ENCODE data around the gene E2F4. TPM values are rescaled to one million over a fixed set of nuclear protein-coding genes. Genes with fewer than 3 reads are reported as not detected.

The E2F4 gene
- total and polyA plus RNA-seq, 4 donors, result 16.7 to 53.5 (median 40.7) TPM

- Histone ChIP-seq H3K27me3 (ENCODE audit: control insufficient read depth, insufficient read depth, low read length) (no peaks in the 10 kb centered on the region), H3K4me1 (ENCODE audit: control insufficient read depth, insufficient read depth, low read length) (peaks cover 8% of the 10 kb centered on the region), H3K4me3 (ENCODE audit: low read depth, low read length) (no peak overlapping the region), H3K9me3 (ENCODE audit: control insufficient read depth, insufficient read depth, low read length) (no peaks in the 10 kb centered on the region), H3K27ac (ENCODE audit: low read depth, low read length) (no peak overlapping the region), H3K36me3 (ENCODE audit: control insufficient read depth, insufficient read depth, low read length) (peaks cover 36% of the 10 kb centered on the region)
- 90% methylated on average over 2 of the region's 4 CpGs for WGBS (ENCODE audit: insufficient coverage)
- DNase-seq (ENCODE audit: low read depth in 4 of 6, low spot score in 6 of 6), result no peak
These were observed 48.6 kb downstream of the E2F4 start for GRCh38 chr16:67240506-67240905.

GRCh38 chr16:67241008-67241900 is 49.3 kb downstream of the E2F4 start:
- 79% methylated on average over 4 of the region's 10 CpGs for WGBS (ENCODE audit: insufficient coverage)
- Histone ChIP-seq H3K27ac (ENCODE audit: low read depth, low read length) (no peak overlapping the region), H3K36me3 (ENCODE audit: control insufficient read depth, insufficient read depth, low read length) (peaks cover 28% of the 10 kb centered on the region), H3K4me1 (ENCODE audit: control insufficient read depth, insufficient read depth, low read length) (peaks cover 16% of the 10 kb centered on the region), H3K9me3 (ENCODE audit: control insufficient read depth, insufficient read depth, low read length) (no peaks in the 10 kb centered on the region), H3K4me3 (ENCODE audit: low read depth, low read length) (no peak overlapping the region), H3K27me3 (ENCODE audit: control insufficient read depth, insufficient read depth, low read length) (no peaks in the 10 kb centered on the region)
- no peak for DNase-seq (ENCODE audit: low read depth in 4 of 6, low spot score in 6 of 6)

DNA sequence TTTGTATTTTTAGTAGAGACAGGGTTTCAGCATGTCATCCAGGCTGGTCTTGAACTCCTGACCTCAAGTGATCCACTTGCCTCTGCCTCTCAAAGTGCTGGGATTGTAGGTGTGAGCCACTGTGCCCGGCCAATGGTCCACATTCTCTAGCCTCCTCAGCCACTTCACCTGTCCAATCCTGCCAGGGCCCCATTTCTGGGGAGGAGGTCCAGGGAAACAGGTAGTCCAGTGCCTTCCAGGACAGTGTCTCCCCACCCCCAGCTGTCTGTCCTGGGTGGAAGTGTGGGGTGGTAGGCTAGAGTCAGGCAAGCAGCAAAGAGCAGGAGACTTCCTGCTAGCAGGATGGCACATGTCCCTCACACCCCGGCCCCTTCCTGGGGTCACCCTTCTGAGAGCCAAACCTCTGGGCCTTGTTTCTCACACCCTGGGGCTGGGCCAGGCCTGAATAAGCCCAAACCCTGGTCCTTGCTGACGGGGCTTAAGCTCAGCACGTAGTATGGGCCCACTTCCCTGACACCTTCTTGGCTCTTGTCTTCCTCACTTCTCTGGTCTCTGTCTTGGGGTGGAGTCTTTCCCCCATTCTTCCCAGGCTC is 50.3 kb downstream of the E2F4 start:
- no peak for DNase-seq (ENCODE audit: low read depth in 4 of 6, low spot score in 6 of 6)
- peaks cover 25% of the 10 kb centered on the region for H3K4me1 ChIP-seq (ENCODE audit: control insufficient read depth, insufficient read depth, low read length)

DNA sequence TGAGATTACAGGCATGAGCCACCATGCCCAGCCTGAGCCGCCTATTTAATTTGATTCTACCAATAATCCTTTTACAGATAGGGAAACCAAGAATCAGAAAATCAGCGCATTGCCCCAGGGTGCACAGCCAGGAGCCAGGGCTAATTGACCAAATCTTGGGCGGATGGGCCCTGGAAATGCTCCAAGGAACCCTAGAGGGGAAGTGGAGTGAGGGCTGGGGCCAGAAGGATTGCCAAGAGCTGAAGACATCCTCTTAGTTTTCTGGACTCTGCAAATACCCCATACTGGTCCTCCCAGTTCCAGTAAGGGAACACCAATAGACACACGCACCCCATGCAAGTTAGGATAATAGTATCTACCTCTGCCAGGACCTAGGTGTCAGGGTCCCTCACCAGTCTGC is 51.5 kb downstream of the E2F4 start:
- Histone ChIP-seq H3K9me3 (ENCODE audit: control insufficient read depth, insufficient read depth, low read length) (no peaks in the 10 kb centered on the region), H3K27me3 (ENCODE audit: control insufficient read depth, insufficient read depth, low read length) (no peaks in the 10 kb centered on the region), H3K36me3 (ENCODE audit: control insufficient read depth, insufficient read depth, low read length) (peaks cover 8% of the 10 kb centered on the region), H3K4me1 (ENCODE audit: control insufficient read depth, insufficient read depth, low read length) (peaks cover 37% of the 10 kb centered on the region), H3K4me3 (ENCODE audit: low read depth, low read length) (no peak overlapping the region), H3K27ac (ENCODE audit: low read depth, low read length) (no peak overlapping the region)
- DNase-seq (ENCODE audit: low read depth in 4 of 6, low spot score in 6 of 6), result no peak
- WGBS (ENCODE audit: insufficient coverage), result 100% methylated on average over 3 of the region's 4 CpGs

More for the DNA sequence above, 50.3 kb downstream of the E2F4 start:
- no peak overlapping the region for H3K27ac ChIP-seq (ENCODE audit: low read depth, low read length)
- H3K4me3 ChIP-seq (ENCODE audit: low read depth, low read length), result no peak overlapping the region
- peaks cover 18% of the 10 kb centered on the region for H3K36me3 ChIP-seq (ENCODE audit: control insufficient read depth, insufficient read depth, low read length)
- H3K27me3 ChIP-seq (ENCODE audit: control insufficient read depth, insufficient read depth, low read length), result no peaks in the 10 kb centered on the region
- no peaks in the 10 kb centered on the region for H3K9me3 ChIP-seq (ENCODE audit: control insufficient read depth, insufficient read depth, low read length)
- 88% methylated on average over 2 of the region's 4 CpGs for WGBS (ENCODE audit: insufficient coverage)

- WGBS (ENCODE audit: insufficient coverage), result 69% methylated on average over 3 of the region's 5 CpGs
- H3K36me3 ChIP-seq (ENCODE audit: control insufficient read depth, insufficient read depth, low read length), result no peaks in the 10 kb centered on the region
- H3K27ac ChIP-seq (ENCODE audit: low read depth, low read length), result peak overlapping the region; percentile 52
- no peak overlapping the region for H3K4me3 ChIP-seq (ENCODE audit: low read depth, low read length)
- peaks cover 47% of the 10 kb centered on the region for H3K4me1 ChIP-seq (ENCODE audit: control insufficient read depth, insufficient read depth, low read length)
- H3K9me3 ChIP-seq (ENCODE audit: control insufficient read depth, insufficient read depth, low read length), result no peaks in the 10 kb centered on the region
- peak in 1 of 6 donors; percentile 41 for DNase-seq (ENCODE audit: low read depth in 4 of 6, low spot score in 6 of 6)
- peaks cover 4% of the 10 kb centered on the region for H3K27me3 ChIP-seq (ENCODE audit: control insufficient read depth, insufficient read depth, low read length)
These were observed 52.6 kb downstream of the E2F4 start for GRCh38 chr16:67244387-67245185.

- WGBS (ENCODE audit: insufficient coverage), result 74% methylated on average over 4 of the region's 4 CpGs
- peaks cover 4% of the 10 kb centered on the region for H3K27me3 ChIP-seq (ENCODE audit: control insufficient read depth, insufficient read depth, low read length)
- H3K9me3 ChIP-seq (ENCODE audit: control insufficient read depth, insufficient read depth, low read length), result no peaks in the 10 kb centered on the region
- peaks cover 51% of the 10 kb centered on the region for H3K4me1 ChIP-seq (ENCODE audit: control insufficient read depth, insufficient read depth, low read length)
- peak overlapping the region; percentile 87 for H3K27ac ChIP-seq (ENCODE audit: low read depth, low read length)
- DNase-seq (ENCODE audit: low read depth in 4 of 6, low spot score in 6 of 6), result no peak
- H3K36me3 ChIP-seq (ENCODE audit: control insufficient read depth, insufficient read depth, low read length), result no peaks in the 10 kb centered on the region
- H3K4me3 ChIP-seq (ENCODE audit: low read depth, low read length), result no peak overlapping the region
These were observed 53.2 kb downstream of the E2F4 start for GRCh38 chr16:67245186-67245585.

DNA sequence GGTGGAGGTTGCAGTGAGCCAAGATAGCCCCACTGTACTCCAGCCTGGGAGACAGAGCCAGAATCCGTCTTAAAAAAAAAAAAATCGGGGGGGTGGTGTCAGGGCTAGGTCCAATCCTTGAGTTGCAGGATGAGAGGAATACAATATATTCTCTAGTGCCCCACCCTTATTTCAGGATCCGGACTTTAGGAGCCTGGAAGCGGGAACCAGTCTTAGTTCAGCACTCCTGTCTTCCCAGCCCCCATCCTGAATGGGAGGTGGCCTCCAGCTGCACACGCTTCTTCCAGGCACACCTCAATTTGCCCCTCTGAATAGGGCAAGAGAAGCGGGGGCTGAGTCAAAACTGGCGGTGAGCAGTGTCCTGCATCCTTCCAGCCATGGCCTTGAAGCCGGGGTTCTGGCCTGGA is 53.7 kb downstream of the E2F4 start:
- H3K9me3 ChIP-seq (ENCODE audit: control insufficient read depth, insufficient read depth, low read length), result no peaks in the 10 kb centered on the region
- peaks cover 51% of the 10 kb centered on the region for H3K4me1 ChIP-seq (ENCODE audit: control insufficient read depth, insufficient read depth, low read length)
- H3K36me3 ChIP-seq (ENCODE audit: control insufficient read depth, insufficient read depth, low read length), result no peaks in the 10 kb centered on the region
- DNase-seq (ENCODE audit: low read depth in 4 of 6, low spot score in 6 of 6), result no peak
- peak overlapping the region; percentile 72 for H3K4me3 ChIP-seq (ENCODE audit: low read depth, low read length)
- H3K27me3 ChIP-seq (ENCODE audit: control insufficient read depth, insufficient read depth, low read length), result peaks cover 7% of the 10 kb centered on the region
- H3K27ac ChIP-seq (ENCODE audit: low read depth, low read length), result peak overlapping the region; percentile 87
- 16% methylated on average over 6 of the region's 8 CpGs for WGBS (ENCODE audit: insufficient coverage)

DNA sequence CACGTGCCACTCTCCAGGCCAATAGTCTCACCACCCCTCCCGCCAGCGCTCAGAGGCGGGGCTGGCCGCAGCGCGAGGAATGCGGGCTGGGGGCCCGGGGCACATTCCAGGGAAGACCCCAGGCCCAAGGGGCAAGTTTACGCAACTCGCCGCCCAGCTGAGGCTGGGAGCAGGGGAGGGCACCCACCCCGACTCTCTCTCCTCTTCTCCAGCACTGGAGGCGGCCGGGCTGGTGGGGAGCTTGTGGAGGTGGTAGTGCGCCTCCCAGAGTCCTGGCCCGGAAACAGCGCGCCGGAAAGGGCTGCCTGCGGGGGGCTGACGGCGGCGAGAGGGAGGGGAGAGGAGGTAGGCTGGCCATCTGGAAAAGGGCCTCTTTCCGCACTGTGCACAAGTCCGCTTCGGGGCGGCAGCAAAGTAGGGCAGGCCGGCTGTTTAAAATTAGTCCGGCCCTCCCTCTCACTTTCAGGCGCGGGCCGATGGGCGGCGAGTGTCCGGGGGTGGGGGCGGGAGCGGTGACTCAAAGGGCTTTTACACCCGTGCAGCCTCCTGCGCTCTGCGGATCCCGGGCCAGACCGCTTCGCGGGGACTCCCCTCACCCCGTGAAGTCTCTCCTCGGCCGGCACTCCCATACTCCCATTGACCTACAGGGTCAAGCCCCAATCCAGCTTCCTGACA is 54.3 kb downstream of the E2F4 start:
- no peaks in the 10 kb centered on the region for H3K9me3 ChIP-seq (ENCODE audit: control insufficient read depth, insufficient read depth, low read length)
- peak overlapping the region; percentile 87 for H3K27ac ChIP-seq (ENCODE audit: low read depth, low read length)
- H3K4me1 ChIP-seq (ENCODE audit: control insufficient read depth, insufficient read depth, low read length), result peaks cover 49% of the 10 kb centered on the region
- H3K36me3 ChIP-seq (ENCODE audit: control insufficient read depth, insufficient read depth, low read length), result no peaks in the 10 kb centered on the region
- DNase-seq (ENCODE audit: low read depth in 4 of 6, low spot score in 6 of 6), result peak in 2 of 6 donors; percentile 69 to 84
- 0% methylated on average over 38 of the region's 48 CpGs for WGBS (ENCODE audit: insufficient coverage)
- peaks cover 8% of the 10 kb centered on the region for H3K27me3 ChIP-seq (ENCODE audit: control insufficient read depth, insufficient read depth, low read length)
- peak overlapping the region; percentile 72 for H3K4me3 ChIP-seq (ENCODE audit: low read depth, low read length)

GRCh38 chr16:67246756-67247191 is 54.8 kb downstream of the E2F4 start:
- H3K27me3 ChIP-seq (ENCODE audit: control insufficient read depth, insufficient read depth, low read length), result peaks cover 8% of the 10 kb centered on the region
- no peaks in the 10 kb centered on the region for H3K9me3 ChIP-seq (ENCODE audit: control insufficient read depth, insufficient read depth, low read length)
- H3K4me1 ChIP-seq (ENCODE audit: control insufficient read depth, insufficient read depth, low read length), result peaks cover 48% of the 10 kb centered on the region
- peak overlapping the region; percentile 87 for H3K27ac ChIP-seq (ENCODE audit: low read depth, low read length)
- 0% methylated on average over 26 of the region's 26 CpGs for WGBS (ENCODE audit: insufficient coverage)
- no peaks in the 10 kb centered on the region for H3K36me3 ChIP-seq (ENCODE audit: control insufficient read depth, insufficient read depth, low read length)
- peak in 1 of 6 donors; percentile 36 for DNase-seq (ENCODE audit: low read depth in 4 of 6, low spot score in 6 of 6)
- peak overlapping the region; percentile 72 for H3K4me3 ChIP-seq (ENCODE audit: low read depth, low read length)

All from spinal cord (tissue), 10 donors.